ENCODE data around the gene TMEM186. TPM values are rescaled to one million over a fixed set of nuclear protein-coding genes. Genes with fewer than 3 reads are reported as not detected.

TMEM186 gene
- total RNA-seq, 1 experiment from 2014 or later = 20.5 TPM

GRCh38 chr16:8828541-8829165 lies 31.2 kb upstream of the TMEM186 start:
- no peak for TF ChIP-seq EZH2 (IDR thresholded peaks at IDR 0.05; ENCODE audit: low read depth)
- TF ChIP-seq, protein P1, sequence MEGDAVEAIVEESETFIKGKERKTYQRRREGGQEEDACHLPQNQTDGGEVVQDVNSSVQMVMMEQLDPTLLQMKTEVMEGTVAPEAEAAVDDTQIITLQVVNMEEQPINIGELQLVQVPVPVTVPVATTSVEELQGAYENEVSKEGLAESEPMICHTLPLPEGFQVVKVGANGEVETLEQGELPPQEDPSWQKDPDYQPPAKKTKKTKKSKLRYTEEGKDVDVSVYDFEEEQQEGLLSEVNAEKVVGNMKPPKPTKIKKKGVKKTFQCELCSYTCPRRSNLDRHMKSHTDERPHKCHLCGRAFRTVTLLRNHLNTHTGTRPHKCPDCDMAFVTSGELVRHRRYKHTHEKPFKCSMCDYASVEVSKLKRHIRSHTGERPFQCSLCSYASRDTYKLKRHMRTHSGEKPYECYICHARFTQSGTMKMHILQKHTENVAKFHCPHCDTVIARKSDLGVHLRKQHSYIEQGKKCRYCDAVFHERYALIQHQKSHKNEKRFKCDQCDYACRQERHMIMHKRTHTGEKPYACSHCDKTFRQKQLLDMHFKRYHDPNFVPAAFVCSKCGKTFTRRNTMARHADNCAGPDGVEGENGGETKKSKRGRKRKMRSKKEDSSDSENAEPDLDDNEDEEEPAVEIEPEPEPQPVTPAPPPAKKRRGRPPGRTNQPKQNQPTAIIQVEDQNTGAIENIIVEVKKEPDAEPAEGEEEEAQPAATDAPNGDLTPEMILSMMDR (conservative IDR thresholded peaks at IDR 0.05) = no peak
- no peak overlapping the region for H3K4me3 ChIP-seq
- no peak overlapping the region for H3K27ac ChIP-seq
- peaks cover 4% of the 10 kb centered on the region; the same call in 1 of the 2 replicates for H3F3A ChIP-seq (ENCODE audit: insufficient read depth, low read depth)
- H3K79me2 ChIP-seq (ENCODE audit: low read depth) = 0 out of 2 replicates have a peak, but pooled peaks cover 14% of the 10 kb centered on the region
- no peak overlapping the region for H3K4me2 ChIP-seq
- CTCF ChIA-PET = no interaction called here
- no peak for DNase-seq
- no peak overlapping the region for H2AFZ ChIP-seq
- H3K36me3 ChIP-seq (ENCODE audit: low read depth) = peaks cover 7% of the 10 kb centered on the region
- POLR2A ChIA-PET (ENCODE audit: unreplicated experiment) = interaction anchor here (0.6 kb wide), 1 partner anchor 24 kb away, joined by 5 read pairs; no protein-coding TSS in a partner anchor
- no peaks in the 10 kb centered on the region for H3K9me2 ChIP-seq (ENCODE audit: insufficient read depth)
- BruUV-seq (replicated peaks) = no TSS peak
- no peaks in the 10 kb centered on the region for H3K9me3 ChIP-seq (ENCODE audit: insufficient read depth, low read depth)
- peaks cover 22% of the 10 kb centered on the region for H4K20me1 ChIP-seq (ENCODE audit: insufficient read depth)
- intact Hi-C loops (cut with micrococcal nuclease; ENCODE audit: unreplicated experiment) = no loop called here
- H3K4me1 ChIP-seq (replicated peaks; ENCODE audit: insufficient read depth) = no peaks in the 10 kb centered on the region
- no peaks in the 10 kb centered on the region for H3K27me3 ChIP-seq (ENCODE audit: insufficient read depth, low read depth)

GRCh38 chr16:8826278-8826879 lies 28.9 kb upstream of the TMEM186 start:
- POLR2A ChIA-PET (ENCODE audit: unreplicated experiment) = interaction anchor here (0.7 kb wide), 1 partner anchor 10 kb away, joined by 15 read pairs; no protein-coding TSS in a partner anchor
- CTCF ChIA-PET = no interaction called here
- intact Hi-C loops (cut with micrococcal nuclease; ENCODE audit: unreplicated experiment) = no loop called here
- TF ChIP-seq EZH2 (IDR thresholded peaks at IDR 0.05; ENCODE audit: low read depth) = no peak
- TF ChIP-seq, protein P1 (conservative IDR thresholded peaks at IDR 0.05) = no peak
- Histone ChIP-seq H4K20me1 (ENCODE audit: insufficient read depth) (peaks cover 18% of the 10 kb centered on the region), H3K4me2 (no peak overlapping the region), H2AFZ (no peak overlapping the region), H3F3A (ENCODE audit: insufficient read depth, low read depth) (peaks cover 12% of the 10 kb centered on the region; the same call in 1 of the 2 replicates), H3K27ac (no peak overlapping the region), H3K9me3 (ENCODE audit: insufficient read depth, low read depth) (no peaks in the 10 kb centered on the region), H3K27me3 (ENCODE audit: insufficient read depth, low read depth) (no peaks in the 10 kb centered on the region), H3K36me3 (ENCODE audit: low read depth) (peaks cover 7% of the 10 kb centered on the region), H3K9me2 (ENCODE audit: insufficient read depth) (no peaks in the 10 kb centered on the region), H3K4me3 (no peak overlapping the region), H3K4me1 (replicated peaks; ENCODE audit: insufficient read depth) (no peaks in the 10 kb centered on the region), H3K79me2 (ENCODE audit: low read depth) (0 out of 2 replicates have a peak, but pooled peaks cover 8% of the 10 kb centered on the region)
- no TSS peak for BruUV-seq (replicated peaks)
- DNase-seq = no peak

DNA sequence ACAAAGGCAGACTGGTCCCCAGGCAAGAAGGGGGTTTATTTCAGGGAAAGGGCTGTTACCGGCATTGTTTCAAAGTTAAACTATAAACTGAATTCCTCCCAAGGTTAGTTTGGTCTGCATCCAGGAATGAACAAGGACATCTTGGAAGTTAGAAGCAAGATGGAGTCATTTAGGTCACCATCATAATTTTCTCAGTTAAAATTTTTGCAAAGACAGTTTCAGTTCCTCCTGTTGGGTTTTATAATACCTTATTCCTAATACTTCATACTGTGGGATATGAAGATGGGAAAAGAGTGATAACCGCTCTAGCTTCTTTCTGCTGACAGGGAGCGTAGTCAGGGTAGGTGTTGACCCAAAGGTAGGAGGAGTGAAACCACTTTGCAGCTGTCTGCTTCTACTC lies 25.0 kb upstream of the TMEM186 start:
- POLR2A ChIA-PET (ENCODE audit: unreplicated experiment) = no interaction called here
- no peak overlapping the region for H3K27ac ChIP-seq

More for the DNA sequence above, 25.0 kb upstream of the TMEM186 start:
- Histone ChIP-seq H2AFZ (no peak overlapping the region), H3K4me1 (replicated peaks; ENCODE audit: insufficient read depth) (no peaks in the 10 kb centered on the region), H3K4me3 (no peak overlapping the region), H3K79me2 (ENCODE audit: low read depth) (0 out of 2 replicates have a peak, but pooled peaks cover 3% of the 10 kb centered on the region), H3K4me2 (no peak overlapping the region), H3K27me3 (ENCODE audit: insufficient read depth, low read depth) (no peaks in the 10 kb centered on the region), H4K20me1 (ENCODE audit: insufficient read depth) (peaks cover 23% of the 10 kb centered on the region), H3K9me3 (ENCODE audit: insufficient read depth, low read depth) (no peaks in the 10 kb centered on the region), H3K9me2 (ENCODE audit: insufficient read depth) (no peaks in the 10 kb centered on the region), H3K36me3 (ENCODE audit: low read depth) (peaks cover 7% of the 10 kb centered on the region; the same call in 1 of the 2 replicates), H3F3A (ENCODE audit: insufficient read depth, low read depth) (peaks cover 12% of the 10 kb centered on the region; the same call in 1 of the 2 replicates)
- CTCF ChIA-PET = interaction anchor here (0.5 to 1.5 kb wide), 2 partner anchors 11 to 1758 kb away, joined by 3 read pairs; partner anchors contain the start of gene EMP2
- no peak for DNase-seq
- intact Hi-C loops (cut with micrococcal nuclease; ENCODE audit: unreplicated experiment) = no loop called here
- BruUV-seq (replicated peaks) = no TSS peak
- TF ChIP-seq EZH2 (IDR thresholded peaks at IDR 0.05; ENCODE audit: low read depth) = no peak
- TF ChIP-seq, protein P1 (conservative IDR thresholded peaks at IDR 0.05) = no peak

Data from PC-9 (cell line).